AG09309 (cell line): Measurements from ENCODE around the gene PTPRE.

Experiments used
- DNase-seq: peaks from one replicate; pipeline ENCODE4 v3.0.0-alpha.2; 2010; ENCODE audit warnings: low read depth
- H3K4me3 ChIP-seq: 2 replicates; pipeline ENCODE4 v1.5.1; 2011; ENCODE audit warnings: mild to moderate bottlenecking, low read depth, low read length, moderate library complexity; ENCODE audit not compliant: control insufficient read depth
- CTCF ChIP-seq: IDR thresholded peaks from 2 replicates; pipeline ENCODE4 v1.5.1; 2011; ENCODE audit warnings: mild to moderate bottlenecking, low read depth, low read length, inconsistent platforms; ENCODE audit not compliant: insufficient read depth, control insufficient read depth; ENCODE audit errors: missing control alignments

Gene PTPRE

GRCh38 chr10:128080231-128080630 is 173.3 kb downstream of the PTPRE start:
- no peak overlapping the region for H3K4me3 ChIP-seq
- no peak for DNase-seq
- TF ChIP-seq CTCF: no peak

GRCh38 chr10:128080641-128081040 is 173.7 kb downstream of the PTPRE start:
- no peak for TF ChIP-seq CTCF
- no peak for DNase-seq
- H3K4me3 ChIP-seq: no peak overlapping the region

GRCh38 chr10:128081222-128081621 is 174.3 kb downstream of the PTPRE start:
- DNase-seq: no peak
- no peak for TF ChIP-seq CTCF
- H3K4me3 ChIP-seq: no peak overlapping the region

- no peak for DNase-seq
- no peak for TF ChIP-seq CTCF
- H3K4me3 ChIP-seq: no peak overlapping the region
Measured at GRCh38 chr10:128081720-128082119, 174.8 kb downstream of the PTPRE start.

- no peak for TF ChIP-seq CTCF
- H3K4me3 ChIP-seq: no peak overlapping the region
- DNase-seq: no peak
Measured at GRCh38 chr10:128083191-128083895, 176.4 kb downstream of the PTPRE start.

GRCh38 chr10:128084364-128084763 is 177.5 kb downstream of the PTPRE start:
- DNase-seq: no peak
- no peak for TF ChIP-seq CTCF
- no peak overlapping the region for H3K4me3 ChIP-seq
